ENCODE data around the gene EDNRB.

EDNRB gene

DNA sequence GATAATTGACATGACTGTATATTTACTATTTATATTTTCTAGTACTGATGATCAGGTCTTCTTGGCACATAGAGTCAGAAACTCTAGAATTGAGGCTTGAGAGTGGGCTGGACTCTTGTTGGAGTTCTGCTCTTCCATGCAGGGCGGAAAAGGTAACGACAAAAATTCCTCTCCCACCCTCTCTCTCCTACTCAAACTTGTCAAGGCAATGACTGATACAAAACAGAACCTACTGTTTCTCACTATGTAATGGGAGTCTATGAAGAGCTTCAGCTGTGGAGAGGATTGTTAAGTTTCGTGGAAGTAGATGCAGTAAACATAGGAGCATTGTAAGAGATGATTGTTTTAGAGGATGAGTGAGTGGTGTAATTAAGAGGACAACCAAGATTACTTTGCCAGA lies 8.8 kb downstream of the EDNRB start:
- Mint-ChIP-seq H3K27ac (no peak overlapping the region), H3K9me3 (no peaks in the 10 kb centered on the region), H3K4me1 (ENCODE audit: low read depth) (no peaks in the 10 kb centered on the region), H3K27me3 (no peaks in the 10 kb centered on the region), H3K36me3 (ENCODE audit: low read depth) (no peaks in the 10 kb centered on the region), H3K4me3 (no peak overlapping the region)

DNA sequence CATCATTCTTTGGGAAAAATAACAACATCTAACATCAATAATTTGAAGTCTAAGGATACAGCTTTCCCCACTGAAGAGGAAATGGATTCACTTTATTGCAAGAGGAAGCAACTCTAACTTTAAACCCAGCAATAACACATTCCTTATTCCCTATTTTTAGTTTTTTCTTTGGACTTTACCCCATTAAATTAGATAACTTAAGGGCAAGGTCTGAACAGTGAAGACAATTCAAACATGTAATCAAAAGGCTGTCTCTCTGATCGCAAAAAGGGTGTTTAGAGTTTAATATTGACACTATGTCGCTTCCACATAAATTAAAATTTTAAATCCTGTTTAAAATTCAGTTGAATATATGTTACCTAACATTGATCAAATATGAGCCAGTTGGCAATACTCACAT lies 10.1 kb downstream of the EDNRB start:
- Mint-ChIP-seq H3K9me3 (no peaks in the 10 kb centered on the region), H3K27ac (no peak overlapping the region), H3K4me1 (ENCODE audit: low read depth) (no peaks in the 10 kb centered on the region), H3K4me3 (no peak overlapping the region), H3K36me3 (ENCODE audit: low read depth) (no peaks in the 10 kb centered on the region), H3K27me3 (no peaks in the 10 kb centered on the region)

- Mint-ChIP-seq H3K27me3 (no peaks in the 10 kb centered on the region), H3K4me3 (no peak overlapping the region), H3K9me3 (peaks cover 2% of the 10 kb centered on the region), H3K27ac (no peak overlapping the region), H3K36me3 (ENCODE audit: low read depth) (no peaks in the 10 kb centered on the region), H3K4me1 (ENCODE audit: low read depth) (no peaks in the 10 kb centered on the region)
These were observed 10.8 kb downstream of the EDNRB start for GRCh38 chr13:77907666-77908341.

- Mint-ChIP-seq H3K27ac (no peak overlapping the region), H3K27me3 (no peaks in the 10 kb centered on the region), H3K9me3 (peaks cover 10% of the 10 kb centered on the region), H3K4me1 (ENCODE audit: low read depth) (no peaks in the 10 kb centered on the region), H3K36me3 (ENCODE audit: low read depth) (no peaks in the 10 kb centered on the region), H3K4me3 (no peak overlapping the region)
These were observed 14.6 kb downstream of the EDNRB start for GRCh38 chr13:77904031-77904430.

GRCh38 chr13:77903435-77903834 lies 15.2 kb downstream of the EDNRB start:
- Mint-ChIP-seq H3K27me3 (no peaks in the 10 kb centered on the region), H3K36me3 (ENCODE audit: low read depth) (no peaks in the 10 kb centered on the region), H3K4me3 (no peak overlapping the region), H3K4me1 (ENCODE audit: low read depth) (no peaks in the 10 kb centered on the region), H3K9me3 (peaks cover 10% of the 10 kb centered on the region), H3K27ac (no peak overlapping the region)

DNA sequence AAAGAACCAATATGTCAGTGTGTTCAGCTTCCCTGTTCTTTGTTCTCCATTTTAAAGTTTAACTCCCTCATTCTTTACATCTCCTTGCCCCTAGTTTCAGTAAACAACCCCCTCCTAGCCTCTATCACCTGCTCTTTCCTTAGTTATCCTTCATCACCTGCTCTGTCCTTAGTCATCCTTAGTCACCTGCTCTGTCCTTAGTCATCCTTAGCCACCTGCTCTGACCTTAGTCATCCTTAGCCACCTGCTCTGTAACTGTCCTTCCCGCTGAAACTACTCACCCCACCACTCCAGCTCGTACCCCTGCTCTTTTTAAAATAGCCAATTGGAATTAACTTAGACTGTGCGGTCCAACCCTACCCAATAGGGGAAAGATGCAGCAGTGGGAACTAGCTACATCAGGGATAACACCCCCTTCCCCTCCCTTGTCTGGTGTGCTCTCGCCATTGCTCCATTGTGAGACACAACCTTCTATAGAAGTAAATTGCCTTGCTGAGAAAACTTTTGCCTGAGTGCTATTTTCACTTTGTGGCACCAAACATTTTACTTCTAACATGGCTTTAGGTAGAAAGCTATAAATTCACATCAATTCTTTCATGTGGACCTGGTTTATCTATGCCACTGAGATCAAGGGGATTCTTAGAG lies 16.2 kb downstream of the EDNRB start:
- Mint-ChIP-seq H3K9me3 (peaks cover 10% of the 10 kb centered on the region), H3K36me3 (ENCODE audit: low read depth) (no peaks in the 10 kb centered on the region), H3K4me1 (ENCODE audit: low read depth) (no peaks in the 10 kb centered on the region), H3K4me3 (no peak overlapping the region), H3K27ac (no peak overlapping the region), H3K27me3 (no peaks in the 10 kb centered on the region)

DNA sequence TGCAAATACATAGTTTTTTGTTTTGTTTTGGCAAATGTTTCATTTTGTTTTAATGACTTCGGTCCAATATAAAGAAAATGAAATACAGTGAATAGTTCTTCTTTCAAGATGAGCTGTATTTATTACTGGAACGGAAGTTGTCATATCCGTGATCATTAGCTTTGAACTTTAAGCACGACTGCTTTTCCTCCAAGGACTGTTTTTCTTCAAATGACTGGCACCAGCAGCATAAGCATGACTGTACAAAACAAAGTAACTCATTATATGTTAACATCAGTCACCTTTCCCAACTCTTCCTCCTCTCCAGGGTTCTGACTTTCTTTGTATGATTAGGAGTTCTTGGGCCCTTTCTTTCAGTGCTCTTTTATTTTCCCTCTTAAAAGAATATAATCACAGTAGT lies 20.5 kb downstream of the EDNRB start:
- no peak overlapping the region for H3K27ac Mint-ChIP-seq
- peaks cover 10% of the 10 kb centered on the region for H3K9me3 Mint-ChIP-seq
- H3K27me3 Mint-ChIP-seq = no peaks in the 10 kb centered on the region
- H3K4me1 Mint-ChIP-seq (ENCODE audit: low read depth) = no peaks in the 10 kb centered on the region
- no peak overlapping the region for H3K4me3 Mint-ChIP-seq
- no peaks in the 10 kb centered on the region for H3K36me3 Mint-ChIP-seq (ENCODE audit: low read depth)

DNA sequence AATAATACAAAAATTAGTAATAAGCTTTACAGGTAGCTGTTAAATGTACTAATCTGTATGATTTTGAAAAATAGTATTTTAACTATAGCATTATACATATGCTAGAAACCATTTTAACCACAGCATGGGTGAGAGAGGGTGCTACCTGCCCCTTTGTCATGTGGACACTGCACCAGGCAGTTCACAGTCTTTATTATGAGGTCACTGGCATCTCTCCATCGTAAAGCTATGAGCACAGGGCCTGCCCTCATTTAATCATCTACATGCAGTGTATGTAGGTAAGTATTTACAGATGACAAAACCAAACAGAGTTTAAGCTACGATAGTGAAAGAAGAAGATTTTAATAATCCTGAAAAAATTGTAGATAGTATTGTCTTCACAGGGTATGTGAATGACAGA lies 21.7 kb downstream of the EDNRB start:
- Mint-ChIP-seq H3K27me3 (no peaks in the 10 kb centered on the region), H3K4me1 (ENCODE audit: low read depth) (no peaks in the 10 kb centered on the region), H3K27ac (no peak overlapping the region), H3K9me3 (no peaks in the 10 kb centered on the region), H3K4me3 (no peak overlapping the region), H3K36me3 (ENCODE audit: low read depth) (no peaks in the 10 kb centered on the region)

GRCh38 chr13:77896536-77896935 lies 22.1 kb downstream of the EDNRB start:
- H3K4me3 Mint-ChIP-seq = no peak overlapping the region
- no peak overlapping the region for H3K27ac Mint-ChIP-seq
- no peaks in the 10 kb centered on the region for H3K9me3 Mint-ChIP-seq

DNA sequence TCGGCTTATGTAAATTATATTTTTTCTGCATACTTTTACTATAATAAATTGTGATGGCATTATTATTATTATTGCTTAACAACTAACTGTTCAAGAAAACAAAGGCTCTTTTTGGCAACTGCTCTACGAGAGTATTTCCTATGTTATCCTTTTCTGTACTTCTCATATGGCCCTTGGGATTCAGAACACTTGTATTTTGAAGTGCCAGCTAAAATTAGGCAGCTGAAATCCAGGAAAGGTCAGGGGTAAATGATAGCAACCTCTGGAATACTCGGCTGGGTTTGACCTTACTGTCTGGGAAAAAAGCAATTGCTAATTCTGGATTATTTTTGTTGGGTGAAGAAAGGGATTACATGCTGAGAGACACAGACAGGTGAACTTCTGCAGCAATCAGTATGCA lies 23.9 kb downstream of the EDNRB start:
- H3K27me3 Mint-ChIP-seq = no peaks in the 10 kb centered on the region

More at GRCh38 chr13:77896536-77896935, 22.1 kb downstream of the EDNRB start:
- no peaks in the 10 kb centered on the region for H3K27me3 Mint-ChIP-seq
- no peaks in the 10 kb centered on the region for H3K4me1 Mint-ChIP-seq (ENCODE audit: low read depth)
- no peaks in the 10 kb centered on the region for H3K36me3 Mint-ChIP-seq (ENCODE audit: low read depth)

GRCh38 chr13:77893066-77893465 lies 25.6 kb downstream of the EDNRB start:
- H3K27ac Mint-ChIP-seq = no peak overlapping the region
- H3K9me3 Mint-ChIP-seq = no peaks in the 10 kb centered on the region
- H3K4me3 Mint-ChIP-seq = no peak overlapping the region
- no peaks in the 10 kb centered on the region for H3K4me1 Mint-ChIP-seq (ENCODE audit: low read depth)
- H3K36me3 Mint-ChIP-seq (ENCODE audit: low read depth) = no peaks in the 10 kb centered on the region
- H3K27me3 Mint-ChIP-seq = no peaks in the 10 kb centered on the region

More for the DNA sequence above, 23.9 kb downstream of the EDNRB start:
- Mint-ChIP-seq H3K27ac (no peak overlapping the region), H3K4me3 (no peak overlapping the region), H3K36me3 (ENCODE audit: low read depth) (no peaks in the 10 kb centered on the region), H3K4me1 (ENCODE audit: low read depth) (no peaks in the 10 kb centered on the region), H3K9me3 (no peaks in the 10 kb centered on the region)

- H3K9me3 Mint-ChIP-seq = no peaks in the 10 kb centered on the region
- no peak overlapping the region for H3K27ac Mint-ChIP-seq
- no peak overlapping the region for H3K4me3 Mint-ChIP-seq
- H3K27me3 Mint-ChIP-seq = no peaks in the 10 kb centered on the region
- H3K36me3 Mint-ChIP-seq (ENCODE audit: low read depth) = no peaks in the 10 kb centered on the region
- H3K4me1 Mint-ChIP-seq (ENCODE audit: low read depth) = no peaks in the 10 kb centered on the region
These were observed 26.1 kb downstream of the EDNRB start for GRCh38 chr13:77892491-77892890.

- Mint-ChIP-seq H3K27ac (no peak overlapping the region), H3K27me3 (no peaks in the 10 kb centered on the region), H3K4me3 (no peak overlapping the region), H3K36me3 (ENCODE audit: low read depth) (no peaks in the 10 kb centered on the region), H3K4me1 (ENCODE audit: low read depth) (no peaks in the 10 kb centered on the region), H3K9me3 (no peaks in the 10 kb centered on the region)
These were observed 27.1 kb downstream of the EDNRB start for GRCh38 chr13:77891486-77891885.

GRCh38 chr13:77891041-77891440 lies 27.6 kb downstream of the EDNRB start:
- Mint-ChIP-seq H3K4me3 (no peak overlapping the region), H3K27me3 (no peaks in the 10 kb centered on the region), H3K4me1 (ENCODE audit: low read depth) (no peaks in the 10 kb centered on the region), H3K36me3 (ENCODE audit: low read depth) (no peaks in the 10 kb centered on the region), H3K27ac (no peak overlapping the region), H3K9me3 (no peaks in the 10 kb centered on the region)

DNA sequence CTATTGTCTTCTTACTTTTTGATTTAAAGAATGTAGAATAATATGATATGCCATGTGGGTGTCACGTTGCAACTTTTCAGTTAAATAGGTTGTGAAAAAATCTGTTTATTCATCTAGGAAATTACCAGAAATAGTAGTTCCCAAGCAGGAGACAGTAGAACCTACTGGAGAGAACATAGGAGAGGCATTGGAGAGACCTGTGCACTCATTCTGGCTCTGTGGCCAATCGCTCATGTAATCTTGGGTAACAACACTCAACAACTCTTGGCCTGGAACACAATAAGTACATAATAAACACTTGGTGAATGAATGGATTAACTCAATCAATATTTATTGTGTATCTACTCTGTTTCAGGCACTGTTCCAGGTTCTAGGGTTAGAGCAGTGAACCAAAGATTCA lies 35.3 kb downstream of the EDNRB start:
- no peaks in the 10 kb centered on the region for H3K36me3 Mint-ChIP-seq (ENCODE audit: low read depth)
- H3K4me1 Mint-ChIP-seq (ENCODE audit: low read depth) = no peaks in the 10 kb centered on the region
- H3K4me3 Mint-ChIP-seq = no peak overlapping the region
- H3K9me3 Mint-ChIP-seq = no peaks in the 10 kb centered on the region
- H3K27me3 Mint-ChIP-seq = peaks cover 3% of the 10 kb centered on the region
- no peak overlapping the region for H3K27ac Mint-ChIP-seq

GRCh38 chr13:77878190-77878589 lies 40.4 kb downstream of the EDNRB start:
- Mint-ChIP-seq H3K9me3 (no peaks in the 10 kb centered on the region), H3K27me3 (peaks cover 6% of the 10 kb centered on the region), H3K36me3 (ENCODE audit: low read depth) (no peaks in the 10 kb centered on the region), H3K27ac (no peak overlapping the region), H3K4me3 (no peak overlapping the region), H3K4me1 (ENCODE audit: low read depth) (no peaks in the 10 kb centered on the region)

Measured in stimulated activated naive CD8-positive, alpha-beta T cell treated with anti-CD3 and anti-CD28 coated beads, Interleukin-15, Interleukin-2, amounts not matched to agents 100 ng/mL and 50 ng/mL, for 24 hours (primary cell).